Duodenal mucosa (tissue), 2 donors: Measurements from ENCODE around the gene POLR2I.
A peak's percentile ranks its signal among the peaks of the same experiment; 100 is the strongest.

Source experiments
- H3K27ac ChIP-seq: one replicate; pipeline ENCODE4 v1.7.0; 2013; ENCODE audit warnings: low read depth, low read length
- H3K27me3 ChIP-seq, 2 donors: one replicate each; pipeline ENCODE4 v1.7.0; 2013; ENCODE audit warnings: low read length in 2 of 2, control low read depth in 1 of 2; ENCODE audit not compliant: insufficient read depth in 2 of 2, control insufficient read depth in 1 of 2
- H3K36me3 ChIP-seq, 2 donors: one replicate each; pipeline ENCODE4 v1.7.0; 2013; ENCODE audit warnings: low read length in 2 of 2, control low read depth in 1 of 2; ENCODE audit not compliant: insufficient read depth in 2 of 2, control insufficient read depth in 1 of 2
- H3K4me1 ChIP-seq, 2 donors: one replicate each; pipeline ENCODE4 v1.7.0; 2013; ENCODE audit warnings: low read length in 2 of 2, control low read depth in 1 of 2; ENCODE audit not compliant: insufficient read depth in 2 of 2, control insufficient read depth in 1 of 2
- H3K4me3 ChIP-seq, 2 donors: one replicate each; pipeline ENCODE4 v1.7.0; 2013; ENCODE audit warnings: low read length in 2 of 2, low read depth in 1 of 2
- H3K9ac ChIP-seq, 2 donors: one replicate each; pipeline ENCODE4 v1.7.0; 2013; ENCODE audit warnings: low read length in 2 of 2, low read depth in 1 of 2
- H3K9me3 ChIP-seq, 2 donors: one replicate each; pipeline ENCODE4 v1.7.0; 2013; ENCODE audit warnings: low read length in 2 of 2, control low read depth in 1 of 2; ENCODE audit not compliant: control insufficient read depth in 1 of 2

Gene POLR2I

GRCh38 chr19:36113425-36113824 is 1.2 kb downstream of the POLR2I start:
- H3K9me3 ChIP-seq: no peaks in the 10 kb centered on the region
- H3K27me3 ChIP-seq: no peaks in the 10 kb centered on the region
- no peak overlapping the region for H3K27ac ChIP-seq
- peak overlapping the region; percentile 94 to 96 for H3K4me3 ChIP-seq
- H3K4me1 ChIP-seq: peaks cover 16 to 28% of the 10 kb centered on the region in 2 donors
- no peak overlapping the region for H3K9ac ChIP-seq
- peaks cover 4 to 18% of the 10 kb centered on the region in 2 donors for H3K36me3 ChIP-seq

GRCh38 chr19:36112678-36113077 is 2.0 kb downstream of the POLR2I start:
- Histone ChIP-seq H3K27me3 (no peaks in the 10 kb centered on the region), H3K4me1 (peaks cover 16 to 28% of the 10 kb centered on the region in 2 donors), H3K9ac (no peak overlapping the region), H3K27ac (no peak overlapping the region), H3K36me3 (peaks cover 4 to 18% of the 10 kb centered on the region in 2 donors), H3K9me3 (no peaks in the 10 kb centered on the region), H3K4me3 (no peak overlapping the region)

GRCh38 chr19:36111200-36111539 is 3.5 kb downstream of the POLR2I start:
- Histone ChIP-seq H3K4me3 (no peak overlapping the region), H3K9me3 (no peaks in the 10 kb centered on the region), H3K27me3 (no peaks in the 10 kb centered on the region), H3K4me1 (peaks cover 13 to 20% of the 10 kb centered on the region in 2 donors), H3K36me3 (peaks cover 4 to 18% of the 10 kb centered on the region in 2 donors), H3K27ac (no peak overlapping the region), H3K9ac (no peak overlapping the region)

GRCh38 chr19:36110487-36111199 is 4.0 kb downstream of the POLR2I start, which contains the start of gene OVOL3:
TSS of gene OVOL3 (plus strand) at chr19:36111143. CDS start at chr19:36111203, 60 bp downstream.
- Histone ChIP-seq H3K9me3 (no peaks in the 10 kb centered on the region), H3K27me3 (no peaks in the 10 kb centered on the region), H3K27ac (no peak within 1 kb of the TSS), H3K36me3 (peaks cover 4 to 21% of the 10 kb centered on the region in 2 donors), H3K4me3 (no peak within 1 kb of the TSS), H3K9ac (no peak within 1 kb of the TSS), H3K4me1 (peaks cover 10 to 16% of the 10 kb centered on the region in 2 donors)

GRCh38 chr19:36108684-36109083 is 6.0 kb downstream of the POLR2I start:
- Histone ChIP-seq H3K9me3 (no peaks in the 10 kb centered on the region), H3K4me1 (peaks cover 4 to 7% of the 10 kb centered on the region in 2 donors), H3K27ac (no peak overlapping the region), H3K27me3 (no peaks in the 10 kb centered on the region), H3K9ac (no peak overlapping the region), H3K36me3 (peaks cover 4 to 37% of the 10 kb centered on the region in 2 donors), H3K4me3 (no peak overlapping the region)

- H3K4me1 ChIP-seq: no peaks in the 10 kb centered on the region
- H3K9me3 ChIP-seq: no peaks in the 10 kb centered on the region
- no peaks in the 10 kb centered on the region for H3K27me3 ChIP-seq
- peaks cover 0 to 34% of the 10 kb centered on the region in 2 donors for H3K36me3 ChIP-seq
- H3K4me3 ChIP-seq: no peak overlapping the region
- H3K9ac ChIP-seq: no peak overlapping the region
- H3K27ac ChIP-seq: no peak overlapping the region
These were observed 7.7 kb downstream of the POLR2I start for GRCh38 chr19:36106991-36107390.

- Histone ChIP-seq H3K27ac (no peak overlapping the region), H3K4me3 (no peak overlapping the region), H3K27me3 (no peaks in the 10 kb centered on the region), H3K9me3 (no peaks in the 10 kb centered on the region), H3K4me1 (no peaks in the 10 kb centered on the region), H3K36me3 (peaks cover 0 to 34% of the 10 kb centered on the region in 2 donors), H3K9ac (no peak overlapping the region)
These were observed 8.2 kb downstream of the POLR2I start for GRCh38 chr19:36106441-36106840.

- Histone ChIP-seq H3K36me3 (peaks cover 0 to 34% of the 10 kb centered on the region in 2 donors), H3K4me3 (no peak overlapping the region), H3K9ac (no peak overlapping the region), H3K27me3 (no peaks in the 10 kb centered on the region), H3K27ac (no peak overlapping the region), H3K4me1 (no peaks in the 10 kb centered on the region), H3K9me3 (no peaks in the 10 kb centered on the region)
These were observed 10.7 kb downstream of the POLR2I start for GRCh38 chr19:36103842-36104552.

- H3K36me3 ChIP-seq: peaks cover 0 to 34% of the 10 kb centered on the region in 2 donors
- H3K4me3 ChIP-seq: no peak overlapping the region
- H3K9ac ChIP-seq: no peak overlapping the region
- no peaks in the 10 kb centered on the region for H3K4me1 ChIP-seq
- no peaks in the 10 kb centered on the region for H3K27me3 ChIP-seq
- no peaks in the 10 kb centered on the region for H3K9me3 ChIP-seq
- no peak overlapping the region for H3K27ac ChIP-seq
These were observed 11.5 kb downstream of the POLR2I start for GRCh38 chr19:36103040-36103626.
